Stimulated activated CD4-positive, alpha-beta T cell treated with anti-CD3 and anti-CD28 coated beads, Interleukin-15, amount 100 ng/mL, for 24 hours (primary cell): Measurements from ENCODE around the gene HIPK1.
"Not testable (repeated sequence)": the region's sequence is repeated elsewhere in the genome, so short reads cannot be mapped to it uniquely, and the experiment has no call there.

Experiments
- DNase-seq: peaks from one replicate; pipeline ENCODE4 v3.0.0-alpha.2; 2020

Gene HIPK1

DNA sequence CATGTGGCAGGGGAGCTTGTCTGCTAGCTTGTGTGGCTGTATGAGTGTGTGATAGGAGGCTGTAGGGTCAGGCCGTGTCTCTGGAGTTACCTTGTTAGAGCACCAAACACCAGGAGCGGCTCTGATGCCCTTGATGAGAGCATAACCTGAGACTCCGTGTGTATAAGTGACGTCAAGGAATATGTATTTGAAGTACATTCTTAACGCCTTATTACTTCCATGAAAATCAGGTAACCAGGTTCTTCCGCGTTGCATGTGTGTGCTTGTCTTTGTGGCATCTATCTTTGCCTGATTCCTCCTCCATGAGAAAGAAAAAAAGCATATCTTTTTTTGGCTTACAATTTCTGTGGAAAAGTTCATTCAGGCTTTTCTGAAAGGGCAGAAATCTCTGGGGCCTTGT, 54.7 kb downstream of the HIPK1 start:
- no peak for DNase-seq

DNA sequence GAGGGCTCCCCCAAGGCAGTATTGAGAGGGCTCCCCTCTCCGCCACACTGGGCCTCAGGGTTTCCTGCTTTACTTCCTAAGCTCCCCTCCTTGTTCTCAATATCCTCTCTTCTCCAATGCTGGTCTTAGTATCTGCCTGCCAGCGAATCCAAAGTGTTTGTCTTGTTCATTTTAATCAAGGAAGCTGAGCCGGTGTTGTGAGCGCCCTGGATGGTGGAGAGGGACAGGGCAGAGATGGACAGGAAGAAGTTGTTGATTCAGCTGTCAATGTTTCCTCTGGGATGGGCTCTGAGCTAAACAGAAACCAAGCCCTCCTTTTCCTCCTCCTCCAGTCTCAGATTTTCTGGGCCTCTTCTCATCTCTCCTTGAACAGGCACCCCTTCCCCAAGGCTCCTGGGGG, 55.6 kb downstream of the HIPK1 start:
- DNase-seq: no peak

DNA sequence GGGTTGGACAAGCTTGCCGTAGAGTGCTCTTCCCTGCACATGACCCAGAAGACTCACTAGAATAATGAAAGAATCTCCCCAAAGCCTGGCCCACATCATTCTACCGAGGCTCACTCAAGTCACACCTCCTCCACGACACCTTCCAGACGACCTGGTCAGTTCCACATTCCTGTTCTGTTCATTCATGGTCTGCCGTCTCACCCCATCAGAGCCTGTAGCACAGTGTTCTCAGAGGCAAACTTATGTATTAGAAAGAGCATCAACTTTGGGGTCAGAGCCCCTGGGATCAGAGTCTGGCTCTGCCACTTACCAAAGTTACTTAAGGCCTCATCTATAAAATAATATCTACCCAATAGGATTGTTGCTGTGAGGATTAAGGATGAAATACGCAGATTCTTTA, 57.7 kb downstream of the HIPK1 start:
- no peak for DNase-seq

DNA sequence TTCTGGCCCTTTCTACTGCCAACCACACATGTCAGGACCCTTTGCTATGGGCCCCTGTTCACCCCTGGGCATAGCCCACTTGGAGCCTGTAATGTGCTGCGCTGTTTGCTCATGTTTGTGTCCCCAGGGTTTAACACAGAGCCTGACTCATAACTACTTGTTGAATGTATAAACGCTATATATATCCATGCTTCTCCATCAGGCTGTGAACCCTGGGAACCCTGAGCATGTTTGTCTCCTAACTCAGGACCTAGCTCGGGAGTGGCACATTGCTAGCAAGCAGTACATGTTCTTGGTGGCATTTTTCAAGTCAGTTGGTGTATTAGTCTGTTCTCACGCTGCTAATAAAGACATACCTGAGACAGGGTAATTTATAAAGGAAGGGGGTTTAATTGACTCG, 58.1 kb downstream of the HIPK1 start:
- no peak for DNase-seq

DNA sequence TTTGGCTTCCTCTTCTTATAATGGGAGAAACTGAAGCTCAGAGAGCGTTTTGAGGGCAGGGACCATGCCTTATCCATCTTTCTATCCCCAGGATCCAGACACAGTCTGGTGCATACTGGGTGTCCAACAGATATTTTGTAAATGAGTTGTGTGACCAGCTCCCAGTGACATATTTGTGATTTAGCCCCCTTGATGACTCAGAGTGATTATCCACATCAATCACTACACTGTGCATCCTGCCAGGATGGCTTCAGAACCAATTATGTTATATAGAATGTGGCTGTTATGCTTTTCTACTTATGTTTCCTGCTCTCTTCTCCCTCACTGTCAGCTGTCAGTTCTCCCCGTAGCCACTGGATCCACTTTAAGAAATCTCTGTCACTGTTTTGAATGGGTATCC, 61.4 kb downstream of the HIPK1 start:
- no peak for DNase-seq

DNA sequence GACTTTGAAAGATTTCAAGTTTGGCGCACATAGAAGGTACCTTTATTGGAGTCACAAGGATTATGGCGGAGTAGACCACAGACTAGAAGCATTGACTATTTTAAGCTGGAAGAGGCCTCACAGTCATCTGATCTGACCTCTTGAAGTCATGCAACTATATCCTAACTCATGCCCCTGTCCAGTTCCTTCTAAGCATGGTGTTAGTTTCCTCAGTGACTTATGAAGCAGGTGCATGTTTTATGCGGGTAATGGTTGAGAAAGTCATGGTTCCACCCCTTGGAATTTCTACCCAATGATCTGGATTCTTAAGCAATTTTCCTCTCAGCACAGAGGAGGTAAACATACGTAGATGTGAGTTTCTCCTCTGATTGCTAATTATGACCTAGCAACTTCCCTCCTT, 61.8 kb downstream of the HIPK1 start:
- no peak for DNase-seq

DNA sequence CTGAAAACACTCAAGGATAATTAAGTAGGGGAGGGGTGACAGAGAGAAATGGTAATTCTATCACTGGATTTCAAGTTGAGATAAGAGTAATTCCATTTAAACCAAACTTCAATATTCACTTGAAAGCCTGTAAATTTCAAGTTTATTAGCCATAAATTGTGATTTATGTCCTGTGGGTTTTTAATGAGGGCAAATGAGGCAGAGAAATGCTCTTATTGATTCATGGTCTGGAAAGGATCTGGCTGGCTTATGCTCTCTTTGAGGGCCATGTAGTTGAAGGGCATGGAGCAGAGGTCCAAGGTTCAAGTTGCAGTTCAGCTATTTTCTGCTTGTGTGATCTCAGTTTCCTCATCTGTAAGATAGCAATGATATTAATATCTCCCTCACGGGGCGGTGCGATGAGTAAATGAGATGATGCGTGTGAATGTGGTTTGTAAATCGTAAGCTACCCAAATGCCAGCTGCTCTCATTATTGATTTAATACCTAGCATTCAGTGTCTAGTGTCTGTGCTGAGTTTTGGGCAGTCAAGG, 62.4 kb downstream of the HIPK1 start:
- DNase-seq: no peak

DNA sequence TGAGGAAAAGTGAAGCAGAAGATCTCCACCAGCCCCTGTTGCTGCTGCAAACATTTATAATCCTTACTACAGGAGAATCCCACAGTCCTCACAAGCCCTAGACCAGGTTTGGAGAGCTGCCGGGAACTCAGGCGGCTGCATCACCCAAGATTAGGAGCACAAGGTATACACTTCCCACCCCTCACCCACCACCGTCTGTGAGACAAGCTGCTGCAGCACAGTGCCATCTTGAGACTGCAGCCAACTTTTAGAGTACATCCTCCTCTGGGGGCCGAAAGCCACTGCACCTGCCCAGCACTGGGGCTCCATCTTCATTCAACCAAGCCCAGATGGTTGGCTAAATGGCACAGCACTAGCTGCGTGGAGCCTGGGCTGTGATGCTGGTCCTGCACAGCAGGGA, 63.9 kb downstream of the HIPK1 start:
- no peak for DNase-seq

DNA sequence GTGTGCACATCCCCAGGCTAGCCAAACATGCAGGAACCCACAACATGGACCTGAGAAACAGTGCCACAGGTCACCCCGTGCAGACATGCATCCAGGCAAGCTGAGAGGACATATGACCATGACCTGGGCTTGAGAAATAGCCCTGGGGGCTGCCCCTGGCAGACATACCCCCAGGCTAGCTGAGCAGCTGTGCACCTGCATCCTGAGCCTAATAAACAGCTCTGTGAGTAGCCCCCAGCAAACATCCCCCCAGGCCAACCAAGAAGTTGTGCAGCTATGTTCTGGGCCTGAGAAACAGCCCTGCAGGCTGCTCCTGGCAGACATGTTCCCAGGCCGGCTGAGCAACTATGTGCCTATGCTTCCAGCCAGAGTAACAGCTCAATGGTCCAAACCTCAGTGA, 64.6 kb downstream of the HIPK1 start:
- DNase-seq: no peak

DNA sequence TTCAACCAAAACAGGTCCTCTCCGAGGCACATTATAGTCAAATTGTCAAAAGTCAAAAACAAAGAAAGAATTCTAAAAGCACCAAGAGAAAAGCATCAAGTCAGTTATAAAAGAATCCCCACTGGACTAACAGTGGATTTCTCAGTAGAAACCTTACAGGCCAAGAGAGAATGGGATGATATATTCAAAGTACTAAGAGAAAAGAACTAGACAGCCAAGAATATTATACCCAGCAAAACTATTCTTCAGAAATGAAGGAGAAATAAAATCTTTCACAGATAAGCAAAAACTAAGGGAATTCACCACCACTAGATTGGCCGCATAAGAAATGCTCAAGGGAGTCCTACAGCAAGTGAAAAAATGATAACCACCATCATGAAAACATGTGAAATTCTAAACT, 66.3 kb downstream of the HIPK1 start:
- no peak for DNase-seq

DNA sequence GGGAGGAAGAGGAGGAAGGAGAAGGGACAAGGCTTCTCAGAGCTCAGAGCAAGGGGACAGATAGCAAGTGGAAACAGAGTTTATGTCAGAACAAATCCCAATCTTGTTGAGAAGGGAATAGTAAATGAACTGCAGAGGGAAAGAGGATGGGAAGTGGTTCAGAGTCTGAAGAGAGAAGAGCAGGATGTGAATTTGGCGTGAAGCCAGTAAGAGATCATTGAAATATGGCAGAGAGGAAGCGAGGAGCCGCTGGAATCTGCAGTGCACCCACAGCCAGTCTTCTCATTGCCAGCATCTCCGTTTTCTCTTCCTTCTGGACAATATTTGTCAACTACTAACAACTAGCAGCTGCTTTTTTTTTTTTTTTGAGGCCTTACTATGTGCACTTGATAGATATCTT, 69.2 kb downstream of the HIPK1 start:
- DNase-seq: no peak

DNA sequence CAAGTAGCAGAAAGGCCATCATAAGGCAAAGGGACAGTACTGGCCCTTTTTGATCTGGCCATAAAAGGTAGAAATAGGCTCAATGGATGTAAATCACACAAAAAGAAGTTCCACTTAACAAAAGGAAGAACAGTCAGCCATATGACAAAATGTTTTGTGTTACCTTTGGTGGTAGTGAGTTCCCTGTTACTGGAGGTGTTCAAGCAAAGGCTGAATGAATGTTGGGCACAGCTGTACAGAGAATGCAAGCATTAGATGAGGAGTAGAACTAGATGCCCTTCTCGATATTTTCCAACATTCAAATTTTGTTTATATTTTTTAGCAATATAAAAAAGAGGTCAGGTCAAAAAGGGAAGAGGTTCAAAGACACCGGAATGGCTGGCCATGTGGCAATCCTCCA, 70.1 kb downstream of the HIPK1 start:
- DNase-seq: no peak

DNA sequence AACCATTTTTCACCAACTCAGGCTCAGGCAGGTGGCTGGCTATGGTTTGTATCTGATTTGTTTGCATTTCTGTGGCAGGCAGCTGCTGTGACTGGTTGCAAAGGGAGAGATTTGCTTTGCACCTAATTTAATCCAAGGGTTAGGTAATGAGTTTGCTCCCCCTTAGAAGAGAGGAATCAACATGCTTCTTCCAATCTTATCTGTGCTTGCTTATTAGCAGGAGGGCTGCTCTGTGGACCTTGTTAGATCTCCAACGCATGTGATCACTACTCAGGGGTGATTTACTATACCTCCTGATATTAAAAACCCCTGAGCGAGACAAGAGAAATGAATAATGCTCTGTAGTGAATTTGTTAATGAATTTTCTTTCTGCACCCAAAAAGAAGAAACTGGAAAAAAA, 70.7 kb downstream of the HIPK1 start:
- no peak for DNase-seq

DNA sequence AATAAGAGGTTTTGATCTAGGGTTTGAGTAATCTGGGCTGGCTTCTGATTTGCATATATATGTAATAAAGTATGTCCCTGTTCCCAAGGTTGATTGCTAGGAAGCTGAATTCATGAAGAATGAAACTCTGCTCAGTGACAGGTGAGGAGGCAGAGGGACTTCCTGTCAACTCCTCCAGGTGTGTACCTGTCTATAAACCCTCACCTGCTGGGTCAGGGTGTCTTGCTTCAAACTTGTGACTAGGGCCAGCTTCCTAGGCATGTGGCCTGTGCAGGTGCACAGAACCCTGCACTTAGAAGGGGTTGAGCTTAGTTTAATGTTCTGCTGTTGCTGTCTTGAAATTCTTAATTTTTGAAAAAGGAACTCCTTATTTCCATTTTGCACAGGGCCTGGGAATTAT, 71.3 kb downstream of the HIPK1 start:
- no peak for DNase-seq

DNA sequence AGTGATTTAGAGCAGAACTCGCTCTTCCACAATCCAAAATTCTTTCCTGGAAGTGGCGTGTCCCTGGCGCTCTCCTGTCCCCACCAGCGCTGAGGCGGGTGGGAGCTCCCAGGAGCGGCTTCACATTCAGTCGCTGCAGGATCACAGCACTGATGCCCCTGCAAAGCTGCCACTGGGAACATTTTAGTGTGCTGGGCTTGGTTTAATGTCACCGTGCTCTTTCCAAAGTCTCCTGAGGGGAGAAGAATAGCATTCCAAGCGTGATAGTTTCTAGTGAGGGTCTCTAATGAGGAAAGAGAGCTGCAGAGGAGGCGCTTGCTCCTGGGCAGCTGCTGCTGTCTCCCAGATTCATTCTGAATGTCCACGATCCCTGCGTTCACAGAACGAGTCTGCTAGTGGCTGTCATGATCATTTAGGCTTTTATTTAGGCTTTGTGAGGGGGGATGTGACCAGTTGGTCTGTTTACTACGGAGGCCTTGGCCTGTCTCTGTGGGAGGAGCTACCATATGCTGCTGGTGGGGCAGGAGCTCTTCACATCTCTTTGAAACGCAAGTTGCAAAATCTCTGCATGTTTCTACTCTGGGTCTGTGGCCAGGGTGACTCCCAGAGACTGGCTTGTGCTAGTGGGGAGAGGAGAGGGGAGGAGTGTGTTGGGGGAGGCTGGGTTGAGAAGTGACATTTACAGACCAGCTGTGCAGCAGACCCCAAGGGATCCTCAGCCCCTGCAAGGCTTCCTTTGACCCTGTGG, 73.5 kb downstream of the HIPK1 start:
- no peak for DNase-seq

DNA sequence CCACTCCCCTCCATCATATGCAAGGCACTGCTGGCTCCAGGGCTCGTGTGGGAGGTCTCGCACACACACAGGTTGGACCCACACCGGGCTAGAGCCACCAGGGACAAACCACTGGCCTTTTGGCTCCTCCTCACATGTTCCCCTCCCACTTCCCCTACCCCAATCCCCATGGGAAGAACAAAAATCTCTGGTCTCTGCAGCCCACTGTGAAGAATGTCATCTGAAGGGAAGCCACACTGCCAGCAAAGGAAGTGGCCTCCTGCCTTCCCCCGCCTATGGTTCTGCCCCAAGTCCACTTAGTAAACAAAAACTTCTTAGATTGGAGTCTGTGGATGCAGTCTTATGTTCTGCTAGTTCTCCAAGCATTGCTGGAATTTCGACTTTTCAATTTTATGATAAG, 74.3 kb downstream of the HIPK1 start:
- no peak for DNase-seq

DNA sequence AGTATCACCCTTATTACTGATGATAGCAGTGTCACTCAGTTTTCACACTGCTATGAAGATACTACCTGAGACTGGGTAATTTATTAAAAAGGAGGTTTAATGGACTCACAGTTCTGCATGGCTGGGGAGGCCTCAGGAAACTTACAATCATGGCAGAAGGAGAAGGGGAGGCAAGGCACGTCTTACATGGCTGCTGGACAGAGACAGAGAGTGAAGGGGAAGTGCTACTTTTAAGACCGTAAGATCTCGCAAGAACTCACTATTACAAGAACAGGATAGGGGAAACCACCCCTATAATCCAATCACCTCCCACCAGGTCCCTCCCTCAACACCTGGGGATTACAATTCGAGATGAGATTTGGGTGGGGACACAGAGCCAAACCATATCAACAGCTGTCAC, 77.7 kb downstream of the HIPK1 start:
- not testable (repeated sequence) for DNase-seq

DNA sequence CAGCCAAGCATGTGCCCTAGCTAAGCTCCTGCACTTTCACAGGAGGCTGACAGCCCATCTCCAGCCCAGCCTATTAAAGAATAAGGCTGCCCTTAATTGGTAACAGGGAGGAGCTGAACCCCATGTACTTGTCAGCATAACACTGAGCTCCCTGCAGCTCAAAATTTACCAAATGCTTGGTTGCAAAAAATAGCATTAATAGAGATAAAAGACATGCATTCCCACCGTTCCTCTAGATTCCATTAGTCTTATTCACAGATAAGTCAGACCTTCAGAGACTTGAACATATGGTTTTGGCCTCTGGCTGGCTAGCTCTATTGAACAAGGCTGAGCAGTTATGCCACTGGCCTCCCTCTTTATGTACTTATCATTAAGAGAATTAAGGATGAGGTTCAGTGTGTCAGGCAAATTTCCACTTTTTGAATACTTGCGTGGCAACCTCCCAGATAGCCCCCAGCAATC, 79.4 kb downstream of the HIPK1 start:
- no peak for DNase-seq

DNA sequence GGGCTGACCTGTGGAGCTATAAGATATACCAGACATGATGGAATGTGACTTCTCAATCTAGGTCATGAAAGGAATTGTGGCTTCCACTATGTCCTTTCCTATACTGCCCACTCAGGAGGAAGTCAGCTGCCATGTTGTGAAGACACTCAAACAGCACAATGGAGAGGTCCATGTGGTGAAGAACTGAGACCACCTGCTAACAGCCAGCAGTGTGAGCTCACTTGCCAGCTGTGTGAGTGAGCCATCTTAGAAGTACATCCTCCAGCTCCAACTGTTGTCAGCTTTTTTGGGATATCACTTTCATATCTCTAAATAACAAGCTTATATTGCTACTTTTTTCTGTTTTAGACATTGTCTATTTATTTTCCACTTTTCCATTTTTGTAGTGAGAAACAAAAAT, 79.9 kb downstream of the HIPK1 start:
- DNase-seq: no peak

DNA sequence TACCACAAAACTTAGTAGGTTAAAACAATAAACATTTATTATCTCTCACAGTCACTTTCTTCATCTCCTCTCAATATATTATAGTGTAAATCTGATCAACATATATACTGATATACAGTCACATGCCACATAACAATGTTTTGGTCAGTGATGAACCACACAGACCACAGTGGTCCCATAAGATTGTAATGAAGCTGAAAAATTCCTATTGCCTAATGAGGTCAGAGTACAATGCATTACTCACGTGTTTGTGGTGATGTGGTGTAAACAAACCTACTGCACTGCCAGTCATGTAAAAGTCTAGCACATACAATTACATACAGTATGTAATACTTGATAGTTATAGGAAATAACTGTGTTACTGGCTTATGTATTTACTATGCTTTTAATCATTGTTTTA, 80.3 kb downstream of the HIPK1 start:
- DNase-seq: no peak

DNA sequence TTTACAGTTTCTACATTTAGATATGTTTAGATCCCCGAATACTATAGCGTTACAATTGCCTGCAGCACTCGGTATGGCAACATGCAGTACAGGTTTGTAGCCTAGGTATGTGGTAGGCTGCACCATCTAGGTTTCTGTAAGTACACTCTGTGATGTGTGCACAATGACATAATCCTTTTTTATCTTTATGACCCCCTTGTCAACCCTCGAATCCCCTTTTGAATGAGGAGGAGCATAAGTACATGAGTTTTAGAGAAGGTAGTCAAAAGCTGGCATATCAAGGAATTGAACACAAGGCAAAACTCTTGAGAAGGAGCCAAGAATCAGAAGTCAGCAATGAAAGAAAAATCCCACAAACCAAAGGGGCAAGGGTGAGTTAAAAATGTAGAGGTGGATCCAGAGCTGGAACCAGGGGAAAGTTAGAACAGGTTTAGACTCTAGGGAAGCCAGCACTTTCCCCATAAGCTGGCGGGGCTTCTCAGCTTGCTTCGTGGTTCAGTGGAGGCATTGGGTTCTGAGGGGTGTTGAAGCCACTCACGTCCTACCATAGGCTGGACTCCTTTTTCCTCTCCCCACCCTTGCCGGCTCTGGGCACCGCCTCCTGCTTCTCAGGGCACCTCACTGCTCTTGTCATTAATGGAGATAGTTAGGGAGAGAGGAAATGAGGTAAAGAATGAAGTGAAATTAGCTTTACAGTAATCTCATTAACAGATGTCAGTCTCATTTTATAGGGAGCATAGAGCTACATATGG, 81.5 kb downstream of the HIPK1 start:
- no peak for DNase-seq

DNA sequence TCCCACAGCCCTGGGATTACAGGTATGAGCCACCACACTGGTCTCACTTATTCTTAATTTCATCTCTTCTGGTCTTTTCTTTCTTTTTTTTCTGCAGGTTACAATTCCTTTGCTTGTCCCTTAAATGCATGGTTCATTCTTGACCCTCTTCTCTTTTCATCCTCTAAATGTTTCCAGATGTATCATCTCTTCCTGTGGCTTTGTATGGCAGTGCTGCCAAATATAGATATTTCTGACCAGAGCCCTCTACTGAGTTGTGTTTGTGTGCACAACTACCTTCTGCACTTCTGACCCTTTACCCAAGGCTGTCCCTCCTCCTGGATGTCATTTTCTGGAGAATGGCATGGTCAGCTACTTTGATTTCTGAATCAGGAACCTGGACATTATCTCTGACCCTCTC, 82.7 kb downstream of the HIPK1 start:
- no peak for DNase-seq

DNA sequence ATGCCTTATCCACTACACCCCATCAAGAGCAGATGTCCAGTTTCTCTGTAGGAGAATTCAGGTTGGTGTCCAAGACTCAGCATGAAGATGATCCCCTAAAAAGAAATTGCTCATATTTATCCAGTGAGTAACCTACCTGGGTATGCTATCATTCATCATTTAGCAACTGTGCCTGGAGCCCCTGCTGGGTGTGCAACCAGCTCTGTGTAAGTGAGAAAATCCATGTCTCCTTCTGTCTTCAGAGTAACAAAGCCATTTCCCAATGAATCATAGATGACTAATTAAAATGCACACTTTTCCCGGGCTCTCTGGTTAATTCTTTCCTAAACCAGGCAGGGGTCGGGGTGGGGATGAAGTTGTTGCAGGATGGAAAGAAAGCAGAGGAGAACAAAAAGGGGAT, 86.0 kb downstream of the HIPK1 start:
- DNase-seq: no peak

DNA sequence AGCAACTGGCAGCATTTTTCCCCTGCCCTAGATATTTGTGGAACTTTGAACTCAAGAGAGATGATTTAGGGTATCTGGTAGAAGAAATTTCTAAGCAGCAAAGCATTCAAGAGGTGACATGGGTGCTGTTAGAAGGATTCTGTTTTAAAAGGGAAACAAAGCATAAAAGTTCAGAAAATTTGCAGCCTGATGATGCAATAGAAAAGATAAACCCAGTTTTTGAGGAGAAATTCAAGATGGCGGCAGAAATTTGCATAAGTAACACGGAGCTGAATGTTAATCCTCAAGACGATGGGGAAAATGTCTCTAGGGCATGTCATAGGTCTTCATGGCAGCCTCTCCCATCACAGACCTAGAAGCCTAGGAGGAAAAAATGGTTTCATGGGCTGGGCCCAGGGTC, 90.6 kb downstream of the HIPK1 start:
- not testable (repeated sequence) for DNase-seq
